ENCODE results near the gene NEURL3. TPM values are rescaled to one million over a fixed set of nuclear protein-coding genes. Genes with fewer than 3 reads are reported as not detected.

The NEURL3 gene
- total and polyA plus RNA-seq, 9 of the 15 experiments (the other 6 are each of a cell fraction or from before 2014, with no cell fraction given) = not detected

DNA sequence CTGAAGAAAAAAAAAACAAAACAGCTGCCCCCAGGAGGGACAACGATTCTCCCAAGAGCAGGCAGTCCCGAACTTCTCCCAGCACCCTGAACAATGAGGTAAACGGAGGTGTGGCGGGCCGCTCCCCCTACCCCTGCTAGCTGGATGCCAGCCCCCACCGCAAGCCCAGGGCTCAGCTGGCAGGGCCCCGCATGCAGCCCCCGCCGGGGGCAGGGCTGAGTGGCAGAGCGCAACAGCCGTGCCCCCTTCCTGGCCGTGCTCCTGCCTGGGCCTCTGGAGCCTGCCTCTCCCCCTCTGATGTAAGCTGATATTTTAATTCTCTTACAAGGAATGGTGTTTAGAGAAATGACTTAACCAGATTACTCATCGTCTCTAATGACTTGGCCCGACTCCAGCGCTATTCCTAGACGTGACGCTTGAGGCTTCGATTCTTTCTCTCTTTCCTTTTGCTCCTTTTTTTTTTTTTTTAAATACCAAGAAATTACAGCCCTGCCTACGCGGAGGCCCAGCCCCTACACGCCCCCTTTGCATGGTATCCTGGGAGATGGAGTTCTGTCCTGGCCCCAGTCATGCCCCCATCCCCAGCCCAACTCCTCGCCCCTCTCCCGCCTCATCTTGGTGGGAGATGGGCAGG, 26.8 kb upstream of the NEURL3 start (continued):
- no peak for TF ChIP-seq TAF15 (IDR thresholded peaks at IDR 0.05; ENCODE audit: low read depth, low read length)
- TF ChIP-seq CTCF (IDR thresholded peaks at IDR 0.05 in 2 of 3, conservative IDR thresholded peaks at IDR 0.05 in 1 of 3; ENCODE audit: insufficient read depth in 2 of 3, low read depth in 1 of 3, low read length in 3 of 3) = peak in 1 of 3 experiments; percentile 8; a peak in 1 of 6 replicates
- TF ChIP-seq HNRNPH1 (optimal IDR thresholded peaks at IDR 0.05; ENCODE audit: low read depth, low read length) = no peak
- peak; percentile 69; the same call in 1 of the 2 replicates for TF ChIP-seq SMARCE1 (IDR thresholded peaks at IDR 0.05)
- TF ChIP-seq BRF1 (IDR thresholded peaks at IDR 0.05; ENCODE audit: borderline replicate concordance, extremely low read depth, insufficient read length) = no peak
- peak; percentile 95 for TF ChIP-seq MEF2A (IDR thresholded peaks at IDR 0.05; ENCODE audit: control insufficient read depth, low read depth, low read length)
- TF ChIP-seq FOXK2 (conservative IDR thresholded peaks at IDR 0.05 in 1 of 2, IDR thresholded peaks at IDR 0.05 in 1 of 2; ENCODE audit: low read depth in 2 of 2) = peak; percentile 26 to 62; a peak in 2 of 4 replicates
- peak; percentile 99 for TF ChIP-seq ZNF384 (IDR thresholded peaks at IDR 0.05; ENCODE audit: low read depth, low read length)
- TF ChIP-seq TRIM24 (IDR thresholded peaks at IDR 0.05) = peak in 1 of 2 experiments; percentile 42; a peak in 1 of 4 replicates
- TF ChIP-seq KDM2B (CRISPR knock-in tag; IDR thresholded peaks at IDR 0.05) = no peak
- TF ChIP-seq CHD2 (IDR thresholded peaks at IDR 0.05; ENCODE audit: low read depth, low read length) = no peak
- peak; percentile 73 for TF ChIP-seq EGR1 (conservative IDR thresholded peaks at IDR 0.05)
- peak in 1 of 2 experiments; percentile 94 for TF ChIP-seq AFF1 (IDR thresholded peaks at IDR 0.05; ENCODE audit: low read depth in 1 of 2, partially characterized antibody in 2 of 2)
- peak in 1 of 2 experiments; percentile 61; a peak in 1 of 4 replicates for TF ChIP-seq TBL1XR1 (IDR thresholded peaks at IDR 0.05; ENCODE audit: low read length in 2 of 2)
- peak in 1 of 2 experiments; percentile 53; a peak in 1 of 4 replicates for TF ChIP-seq RCOR1 (IDR thresholded peaks at IDR 0.05; ENCODE audit: borderline replicate concordance in 1 of 2, low read depth in 2 of 2, low read length in 2 of 2)
- peak; percentile 86 for TF ChIP-seq ZFX (CRISPR knock-in tag; IDR thresholded peaks at IDR 0.05)
- TF ChIP-seq SOX6 (IDR thresholded peaks at IDR 0.05) = peak; percentile 66; the same call in 1 of the 2 replicates
- TF ChIP-seq FOXO4 (CRISPR knock-in tag; IDR thresholded peaks at IDR 0.05) = no peak
- no peak for TF ChIP-seq ZNF76 (CRISPR knock-in tag; IDR thresholded peaks at IDR 0.05; ENCODE audit: borderline replicate concordance)
- peak; percentile 46; the same call in 1 of the 2 replicates for TF ChIP-seq TEAD4 (IDR thresholded peaks at IDR 0.05; ENCODE audit: low read length)
- no peak for TF ChIP-seq TEAD4 (CRISPR knock-in tag; IDR thresholded peaks at IDR 0.05; ENCODE audit: borderline replicate concordance)
- TF ChIP-seq NRF1 (conservative IDR thresholded peaks at IDR 0.05 in 1 of 2, IDR thresholded peaks at IDR 0.05 in 1 of 2) = peak; percentile 21 to 28; a peak in 2 of 4 replicates

Data from K562 (cell line).